Measurements from ENCODE around the gene GALNTL6. TPM values are rescaled to one million over a fixed set of nuclear protein-coding genes. Genes with fewer than 3 reads are reported as not detected.

GALNTL6 gene
- total RNA-seq, 1 experiment from 2014 or later = not detected

GRCh38 chr4:172245516-172245915 is 432.3 kb downstream of the GALNTL6 start:
- H3K18ac ChIP-seq (ENCODE audit: insufficient read length, low read depth, low read length) = no peak overlapping the region
- H3K27me3 ChIP-seq (ENCODE audit: insufficient read depth, low read length) = no peaks in the 10 kb centered on the region
- no peak overlapping the region for H3K4me2 ChIP-seq (ENCODE audit: insufficient read depth, insufficient read length, low read length)
- no peak overlapping the region for H3K27ac Mint-ChIP-seq
- no peak overlapping the region for H2BK120ac ChIP-seq (ENCODE audit: low read depth, low read length, poor library complexity, severe bottlenecking)
- no peaks in the 10 kb centered on the region for H3K23me2 ChIP-seq (ENCODE audit: insufficient read length, low read depth, low read length, poor library complexity, severe bottlenecking)
- H3T11ph ChIP-seq (ENCODE audit: low read length) = no peak overlapping the region
- H3K23ac ChIP-seq (ENCODE audit: insufficient read length, low read depth, low read length) = no peak overlapping the region
- H3K27me3 Mint-ChIP-seq (ENCODE audit: low read depth) = no peaks in the 10 kb centered on the region
- no peaks in the 10 kb centered on the region for H3K79me1 ChIP-seq (ENCODE audit: insufficient read depth, low read depth, low read length, poor library complexity, severe bottlenecking)
- no peak overlapping the region for H2BK12ac ChIP-seq (ENCODE audit: insufficient read length, low read depth, low read length)
- H3K79me2 ChIP-seq (ENCODE audit: insufficient read depth, low read length) = no peaks in the 10 kb centered on the region
- no peak overlapping the region for H2AFZ ChIP-seq (ENCODE audit: low read length)
- H3K36me3 Mint-ChIP-seq (ENCODE audit: insufficient read depth in 1 of 3, low read depth in 3 of 3) = peaks cover 3 to 5% (median 4%) of the 10 kb centered on the region in 3 experiments; a peak in 4 of 7 replicates
- H3K4me1 ChIP-seq (ENCODE audit: insufficient read depth, low read length) = no peaks in the 10 kb centered on the region
- no peak overlapping the region for H4K8ac ChIP-seq (replicated peaks; ENCODE audit: insufficient read length, low read depth, low read length)
- no peaks in the 10 kb centered on the region for H3K9me3 ChIP-seq (ENCODE audit: control insufficient read depth, low read depth, low read length)
- no peak overlapping the region for H3K4me3 Mint-ChIP-seq
- no peaks in the 10 kb centered on the region for H3K4me1 Mint-ChIP-seq
- no peak overlapping the region for H3K14ac ChIP-seq (ENCODE audit: insufficient read depth, low read length)
- no peak overlapping the region for H3K56ac ChIP-seq (ENCODE audit: insufficient read length, low read depth, low read length)
- no peak overlapping the region for H4K91ac ChIP-seq (ENCODE audit: insufficient read length, low read depth, low read length)
- H3K4ac ChIP-seq (ENCODE audit: low read depth, low read length) = no peak overlapping the region
- no peak overlapping the region for H3K27ac ChIP-seq (ENCODE audit: insufficient read length, low read depth, low read length)
- no peak overlapping the region for H2BK20ac ChIP-seq (ENCODE audit: low read depth, low read length, poor library complexity, severe bottlenecking)
- no peak for DNase-seq
- no peak overlapping the region for H4K5ac ChIP-seq (ENCODE audit: insufficient read length, low read depth, low read length)
- no peaks in the 10 kb centered on the region for H4K20me1 ChIP-seq (ENCODE audit: control insufficient read depth, insufficient read depth, insufficient read length)
- H2BK5ac ChIP-seq (ENCODE audit: insufficient read length, low read length) = no peak overlapping the region
- no peak overlapping the region for H3K9ac ChIP-seq (ENCODE audit: extremely low read depth, insufficient read length, low read length)
- TF ChIP-seq CTCF (conservative IDR thresholded peaks at IDR 0.05) = no peak
- peaks cover 4 to 8% of the 10 kb centered on the region in 2 experiments; a peak in 4 of 5 replicates for H3K9me3 Mint-ChIP-seq
- no peak overlapping the region for H2AK5ac ChIP-seq (ENCODE audit: insufficient read length, low read length)
- H2BK15ac ChIP-seq (ENCODE audit: low read depth, low read length) = no peak overlapping the region
